Measurements from ENCODE around the gene MAEA. TPM values are rescaled to one million over a fixed set of nuclear protein-coding genes. Genes with fewer than 3 reads are reported as not detected.
A peak's percentile ranks its signal among the peaks of the same experiment; 100 is the strongest.

The MAEA gene
- total and polyA plus RNA-seq, 9 of the 15 experiments (the other 6 are each of a cell fraction or from before 2014, with no cell fraction given) = 2.1 to 86.5 (median 45.0) TPM

- peak; percentile 58 for FAIRE-seq
- H3K9ac ChIP-seq (ENCODE audit: insufficient read depth in 1 of 2, low read depth in 2 of 2, low read length in 2 of 2) = peak overlapping the region in 1 of 2 experiments; percentile 65; a peak in 1 of 4 replicates
- H3K36me3 ChIP-seq (ENCODE audit: control insufficient read depth, insufficient read depth, low read length) = peaks cover 47% of the 10 kb centered on the region; the same call in 2 of the 3 replicates
- no TSS peak for BruUV-seq (replicated peaks)
- H2AFZ ChIP-seq (ENCODE audit: low read depth, low read length) = no peak overlapping the region
- ATAC-seq = no peak
- DNase-seq (ENCODE audit: extremely low read depth in 1 of 4, low spot score in 3 of 4) = peak in 1 of 4 experiments; percentile 14
- no peaks in the 10 kb centered on the region for H3K9me3 ChIP-seq (replicated peaks; ENCODE audit: control insufficient read depth, insufficient read depth, low read depth, low read length)
- ChIA-PET CTCF (ENCODE audit: low intra/inter-chr PET ratio) (no interaction called here), POLR2A (no interaction called here)
- H3K27me3 ChIP-seq (ENCODE audit: control insufficient read depth in 2 of 2, insufficient read depth in 2 of 2, low read length in 2 of 2) = no peaks in the 10 kb centered on the region; a peak in 1 of 5 replicates
- H3K4me2 ChIP-seq (ENCODE audit: insufficient read depth, low read length) = no peak overlapping the region
- no peaks in the 10 kb centered on the region for H3K9me1 ChIP-seq (ENCODE audit: control insufficient read depth, insufficient read depth, low read length)
- H3K4me3 ChIP-seq = no peak overlapping the region
- 63% methylated on average over 17 of the region's 17 CpGs for WGBS (ENCODE audit: insufficient coverage, low coverage, missing lambda C conversion rate)
- peaks cover 12% of the 10 kb centered on the region for H4K20me1 ChIP-seq (replicated peaks; ENCODE audit: control insufficient read depth, insufficient read depth, low read length)
- peaks cover 93% of the 10 kb centered on the region for H3K79me2 ChIP-seq (ENCODE audit: control insufficient read depth, insufficient read depth, low read length)
- H3K27ac ChIP-seq (ENCODE audit: extremely low read depth, low read depth, low read length) = peak overlapping the region; percentile 17; the same call in 1 of the 3 replicates
- in situ Hi-C loops (cut with MboI) (no loop called here), intact Hi-C loops (cut with micrococcal nuclease) (no loop called here)
- peaks cover 4 to 38% of the 10 kb centered on the region in 2 experiments; a peak in 4 of 5 replicates for H3K4me1 ChIP-seq (replicated peaks in 1 of 2; ENCODE audit: control insufficient read depth in 2 of 2, insufficient read depth in 2 of 2, low read length in 2 of 2)
- TF ChIP-seq POLR2AphosphoS2 (IDR thresholded peaks at IDR 0.05; ENCODE audit: low read length) (0 out of 2 replicates have a peak, but pooled peaks have one; percentile 24), CBX3 (IDR thresholded peaks at IDR 0.05; ENCODE audit: borderline replicate concordance in 1 of 2, low read length in 2 of 2) (no peak), SIRT6 (IDR thresholded peaks at IDR 0.05; ENCODE audit: low read depth, low read length) (no peak), POLR3A (IDR thresholded peaks at IDR 0.05; ENCODE audit: borderline replicate concordance, extremely low read depth, insufficient read depth, insufficient read length) (no peak), ZNF778 (CRISPR knock-in tag; IDR thresholded peaks at IDR 0.05) (no peak), ZNF311 (CRISPR knock-in tag; IDR thresholded peaks at IDR 0.05) (no peak), RNF2 (IDR thresholded peaks at IDR 0.05) (no peak), POLR2G (IDR thresholded peaks at IDR 0.05; ENCODE audit: low read depth, low read length) (no peak), XRCC3 (IDR thresholded peaks at IDR 0.05) (no peak), ZNF224 (CRISPR knock-in tag; IDR thresholded peaks at IDR 0.05) (no peak), SUPT5H (IDR thresholded peaks at IDR 0.05) (peak; percentile 24; the same call in 1 of the 2 replicates), ZNF408 (CRISPR knock-in tag; IDR thresholded peaks at IDR 0.05; ENCODE audit: low read depth) (no peak), HDAC1 (IDR thresholded peaks at IDR 0.05) (no peak), ZFP1 (CRISPR knock-in tag; IDR thresholded peaks at IDR 0.05) (no peak), ZNF197 (CRISPR knock-in tag; IDR thresholded peaks at IDR 0.05; ENCODE audit: low read depth) (no peak), MTF1 (CRISPR knock-in tag; IDR thresholded peaks at IDR 0.05; ENCODE audit: borderline replicate concordance) (no peak), RNF219 (CRISPR knock-in tag; IDR thresholded peaks at IDR 0.05) (no peak)
- TF ChIP-seq, protein P1, sequence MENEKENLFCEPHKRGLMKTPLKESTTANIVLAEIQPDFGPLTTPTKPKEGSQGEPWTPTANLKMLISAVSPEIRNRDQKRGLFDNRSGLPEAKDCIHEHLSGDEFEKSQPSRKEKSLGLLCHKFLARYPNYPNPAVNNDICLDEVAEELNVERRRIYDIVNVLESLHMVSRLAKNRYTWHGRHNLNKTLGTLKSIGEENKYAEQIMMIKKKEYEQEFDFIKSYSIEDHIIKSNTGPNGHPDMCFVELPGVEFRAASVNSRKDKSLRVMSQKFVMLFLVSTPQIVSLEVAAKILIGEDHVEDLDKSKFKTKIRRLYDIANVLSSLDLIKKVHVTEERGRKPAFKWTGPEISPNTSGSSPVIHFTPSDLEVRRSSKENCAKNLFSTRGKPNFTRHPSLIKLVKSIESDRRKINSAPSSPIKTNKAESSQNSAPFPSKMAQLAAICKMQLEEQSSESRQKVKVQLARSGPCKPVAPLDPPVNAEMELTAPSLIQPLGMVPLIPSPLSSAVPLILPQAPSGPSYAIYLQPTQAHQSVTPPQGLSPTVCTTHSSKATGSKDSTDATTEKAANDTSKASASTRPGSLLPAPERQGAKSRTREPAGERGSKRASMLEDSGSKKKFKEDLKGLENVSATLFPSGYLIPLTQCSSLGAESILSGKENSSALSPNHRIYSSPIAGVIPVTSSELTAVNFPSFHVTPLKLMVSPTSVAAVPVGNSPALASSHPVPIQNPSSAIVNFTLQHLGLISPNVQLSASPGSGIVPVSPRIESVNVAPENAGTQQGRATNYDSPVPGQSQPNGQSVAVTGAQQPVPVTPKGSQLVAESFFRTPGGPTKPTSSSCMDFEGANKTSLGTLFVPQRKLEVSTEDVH (IDR thresholded peaks at IDR 0.05; ENCODE audit: low read depth, partially characterized antibody) = no peak
Observed at GRCh38 chr4:1305781-1306455, 16.2 kb downstream of the MAEA start.
